Stimulated activated CD4-positive, alpha-beta T cell treated with anti-CD3 and anti-CD28 coated beads, Interleukin-4, amount 100 ng/mL, for 1 hour (primary cell): ENCODE results near the gene PIMREG.
A peak's percentile ranks its signal among the peaks of the same experiment; 100 is the strongest.

ENCODE experiments used
- DNase-seq: peaks from one replicate; pipeline ENCODE4 v3.0.0-alpha.2; 2020

PIMREG gene

GRCh38 chr17:6439951-6440350 lies 4.3 kb upstream of the PIMREG start:
- no peak for DNase-seq

GRCh38 chr17:6442775-6443174 lies 1.5 kb upstream of the PIMREG start:
- DNase-seq, result no peak

- DNase-seq, result no peak
Observed at GRCh38 chr17:6444571-6445335, 498 bp downstream of the PIMREG start.

- DNase-seq, result no peak
Observed at GRCh38 chr17:6446516-6447100, 2.4 kb downstream of the PIMREG start.

GRCh38 chr17:6448473-6448872 lies 4.2 kb downstream of the PIMREG start:
- no peak for DNase-seq

GRCh38 chr17:6449307-6449706 lies 5.1 kb downstream of the PIMREG start:
- no peak for DNase-seq

GRCh38 chr17:6450926-6451832 lies 6.9 kb downstream of the PIMREG start:
- DNase-seq, result no peak

GRCh38 chr17:6452471-6453266 lies 8.4 kb downstream of the PIMREG start:
- no peak for DNase-seq

GRCh38 chr17:6453279-6454024 lies 9.2 kb downstream of the PIMREG start:
- no peak for DNase-seq

- DNase-seq, result no peak
Observed at GRCh38 chr17:6454495-6455320, 10.5 kb downstream of the PIMREG start.

- DNase-seq, result peak; percentile 51
Observed at GRCh38 chr17:6455321-6455705, 11.1 kb downstream of the PIMREG start.

- DNase-seq, result no peak
Observed at GRCh38 chr17:6456321-6456720, 12.1 kb downstream of the PIMREG start.

GRCh38 chr17:6456914-6457687 lies 12.8 kb downstream of the PIMREG start:
- no peak for DNase-seq

- no peak for DNase-seq
Observed at GRCh38 chr17:6457688-6458459, 13.6 kb downstream of the PIMREG start.

GRCh38 chr17:6458460-6458950 lies 14.2 kb downstream of the PIMREG start:
- DNase-seq, result no peak

GRCh38 chr17:6460531-6461161 lies 16.4 kb downstream of the PIMREG start:
- no peak for DNase-seq

GRCh38 chr17:6461246-6461645 lies 17.0 kb downstream of the PIMREG start:
- no peak for DNase-seq

GRCh38 chr17:6461792-6462524 lies 17.7 kb downstream of the PIMREG start:
- DNase-seq, result no peak
